Caco-2 (cell line): ENCODE measurements around the gene CAPRIN1. TPM values are rescaled to one million over a fixed set of nuclear protein-coding genes. Genes with fewer than 3 reads are reported as not detected.
"Not testable (repeated sequence)": the region's sequence is repeated elsewhere in the genome, so short reads cannot be mapped to it uniquely, and the experiment has no call there.

Experiments used
- BruUV-seq: library from RNA; stranded (reverse); fragments of 400-500 nt; replicated peaks from 2 replicates; lab custom pipeline; 2021; lab: Mats Ljungman, UMichigan
- CTCF ChIA-PET: fragments of 300-600 bp; sonication (Branson Sonifier 250); formaldehyde crosslinking; loops from one replicate; lab custom pipeline; 2022; ENCODE audit warnings: antibody characterized with exemption; lab: Charles Lee
- POLR2A ChIA-PET: fragments of 300-600 bp; sonication (Branson Sonifier 250); formaldehyde crosslinking; loops from one replicate; lab custom pipeline; 2022; ENCODE audit warnings: antibody characterized with exemption; lab: Charles Lee
- DNase-seq, 2 experiments: peaks; one replicate each; pipeline versions ENCODE4 v3.0.0 to v3.0.0-alpha.2; 2020 to 2022
- H3K27me3 ChIP-seq: replicated peaks from 2 replicates; pipeline ENCODE4 v1.6.0; 2011; ENCODE audit warnings: low read length; ENCODE audit not compliant: control insufficient read depth, insufficient read depth
- H3K36me3 ChIP-seq: 2 replicates; pipeline ENCODE4 v1.5.1; 2011; ENCODE audit warnings: low read length; ENCODE audit not compliant: control insufficient read depth, insufficient read depth
- H3K4me1 ChIP-seq: fragments of 250-450 bp; sonication (Bioruptor Pico); 2 replicates; pipeline ENCODE4 v1.5.1; 2020; ENCODE audit warnings: mild to moderate bottlenecking
- H3K4me3 ChIP-seq: 2 replicates; pipeline ENCODE4 v1.5.1; 2011; ENCODE audit warnings: low read depth, mild to moderate bottlenecking, control low read depth, low read length
- H3K9me3 ChIP-seq: fragments of 250-450 bp; sonication (Bioruptor Pico); 2 replicates; pipeline ENCODE4 v1.5.1; 2020; ENCODE audit warnings: mild to moderate bottlenecking, moderate library complexity
- H3K27ac Mint-ChIP-seq: one replicate; pipeline ENCODE4 v1.8.0; 2022; ENCODE audit warnings: mixed read lengths; ENCODE audit not compliant: unreplicated experiment
- H3K27me3 Mint-ChIP-seq: one replicate; pipeline ENCODE4 v1.8.0; 2022; ENCODE audit warnings: mixed read lengths; ENCODE audit not compliant: insufficient read depth, unreplicated experiment
- H3K36me3 Mint-ChIP-seq: one replicate; pipeline ENCODE4 v1.8.0; 2022; ENCODE audit warnings: mild to moderate bottlenecking, mixed read lengths; ENCODE audit not compliant: insufficient read depth, unreplicated experiment
- H3K4me1 Mint-ChIP-seq: one replicate; pipeline ENCODE4 v1.8.0; 2022; ENCODE audit warnings: low read depth, mixed read lengths; ENCODE audit not compliant: unreplicated experiment
- H3K4me3 Mint-ChIP-seq: one replicate; pipeline ENCODE4 v1.8.0; 2022; ENCODE audit warnings: mild to moderate bottlenecking, moderate library complexity, mixed read lengths; ENCODE audit not compliant: unreplicated experiment
- H3K9me3 Mint-ChIP-seq: one replicate; pipeline ENCODE4 v1.8.0; 2022; ENCODE audit warnings: mixed read lengths; ENCODE audit not compliant: unreplicated experiment
- CTCF ChIP-seq, 2 experiments: fragments of 200-600 bp in 1 of 2; IDR thresholded peaks; 1 replicate in 1 of 2; 2 replicates in 1 of 2; pipeline versions ENCODE4 v1.5.1 to v1.8.0; 2011 to 2022; ENCODE audit warnings: antibody characterized with exemption in 1 of 2, control low read depth in 1 of 2, inconsistent platforms in 1 of 2, low read depth in 1 of 2, low read length in 1 of 2, mild to moderate bottlenecking in 1 of 2, moderate library complexity in 1 of 2; ENCODE audit not compliant: insufficient read depth in 1 of 2, severe bottlenecking in 1 of 2, unreplicated experiment in 1 of 2
- intact Hi-C: fragments of 100-400 bp; cut with micrococcal nuclease; formaldehyde crosslinking; loops from one replicate; pipeline ENCODE4 v1.10.0; 2022; ENCODE audit not compliant: unreplicated experiment
- total RNA-seq: library from RNA; stranded (reverse); gene quantifications from 2 replicates; pipeline ENCODE4 v1.2.3, GENCODE V29; 2022

Gene CAPRIN1
- total RNA-seq, 1 experiment from 2014 or later: 224 TPM

GRCh38 chr11:34086554-34087283 lies 35.2 kb downstream of the CAPRIN1 start:
- Histone ChIP-seq H3K27me3 (no peaks in the 10 kb centered on the region), H3K9me3 (no peaks in the 10 kb centered on the region), H3K4me1 (no peaks in the 10 kb centered on the region), H3K36me3 (peaks cover 7% of the 10 kb centered on the region), H3K4me3 (no peak overlapping the region)
- Mint-ChIP-seq H3K4me3 (no peak overlapping the region), H3K27me3 (no peaks in the 10 kb centered on the region), H3K36me3 (peaks cover 92% of the 10 kb centered on the region), H3K4me1 (peaks cover 7% of the 10 kb centered on the region), H3K27ac (no peak overlapping the region), H3K9me3 (no peaks in the 10 kb centered on the region)
- ChIA-PET CTCF (no interaction called here), POLR2A (no interaction called here)
- no peak for TF ChIP-seq CTCF (IDR thresholded peaks at IDR 0.05; ENCODE audit: insufficient read depth in 1 of 2, low read depth in 1 of 2, low read length in 1 of 2, severe bottlenecking in 1 of 2, unreplicated experiment in 1 of 2)
- intact Hi-C loops: no loop called here
- BruUV-seq: no TSS peak
- DNase-seq: no peak

- H3K4me3 Mint-ChIP-seq: no peak overlapping the region
- intact Hi-C loops: no loop called here
- no peak for TF ChIP-seq CTCF (IDR thresholded peaks at IDR 0.05; ENCODE audit: insufficient read depth in 1 of 2, low read depth in 1 of 2, low read length in 1 of 2, severe bottlenecking in 1 of 2, unreplicated experiment in 1 of 2)
- Histone ChIP-seq H3K4me1 (no peaks in the 10 kb centered on the region), H3K27me3 (no peaks in the 10 kb centered on the region), H3K9me3 (no peaks in the 10 kb centered on the region), H3K36me3 (peaks cover 1% of the 10 kb centered on the region), H3K4me3 (no peak overlapping the region)
- ChIA-PET POLR2A (no interaction called here), CTCF (no interaction called here)
- no peaks in the 10 kb centered on the region for H3K4me1 Mint-ChIP-seq
- no peaks in the 10 kb centered on the region for H3K9me3 Mint-ChIP-seq
- no peak overlapping the region for H3K27ac Mint-ChIP-seq
- no peak for DNase-seq
- no TSS peak for BruUV-seq
- H3K27me3 Mint-ChIP-seq: no peaks in the 10 kb centered on the region
- peaks cover 88% of the 10 kb centered on the region for H3K36me3 Mint-ChIP-seq
These were observed 40.3 kb downstream of the CAPRIN1 start for GRCh38 chr11:34091825-34092224.

GRCh38 chr11:34094900-34095299 lies 43.4 kb downstream of the CAPRIN1 start:
- H3K9me3 Mint-ChIP-seq, H3K4me1 ChIP-seq, H3K4me3 ChIP-seq, H3K9me3 ChIP-seq, H3K36me3 ChIP-seq, intact Hi-C loops, H3K4me1 Mint-ChIP-seq, H3K27ac Mint-ChIP-seq, H3K4me3 Mint-ChIP-seq, POLR2A ChIA-PET, CTCF ChIA-PET, DNase-seq, H3K27me3 Mint-ChIP-seq, BruUV-seq, H3K27me3 ChIP-seq: not testable (repeated sequence)
- peaks cover 91% of the 10 kb centered on the region for H3K36me3 Mint-ChIP-seq
